GM18508 (cell line): Measurements from ENCODE around the gene AJAP1.

Experiments used
- ATAC-seq: cut with Tn5 transposase; IDR thresholded peaks from one replicate; pipeline ENCODE4 v1.9.1; 2021; ENCODE audit warnings: moderate number of reproducible peaks; ENCODE audit not compliant: insufficient read depth, unreplicated experiment

Gene AJAP1

DNA sequence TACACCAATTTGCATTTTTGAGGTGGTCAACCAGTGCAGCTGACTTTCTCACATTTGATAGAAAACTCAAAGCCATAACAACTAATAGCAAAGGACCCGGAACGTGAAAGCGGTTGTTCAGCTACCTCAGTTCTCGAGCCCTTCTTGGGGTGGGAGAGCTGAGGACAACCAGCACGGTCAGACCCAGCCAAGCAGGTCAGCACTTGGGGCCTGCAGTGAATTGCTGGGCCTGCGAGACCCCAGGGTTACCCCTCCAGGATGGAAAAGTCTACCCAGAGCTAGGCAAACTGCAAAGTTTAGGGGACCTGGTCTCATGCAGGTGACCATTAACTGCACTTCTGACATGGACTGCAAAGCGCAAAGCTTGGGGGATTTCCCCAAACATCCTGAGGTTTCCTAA, 23.8 kb upstream of the AJAP1 start:
- ATAC-seq, result no peak

GRCh38 chr1:4631321-4631720, 23.1 kb upstream of the AJAP1 start:
- no peak for ATAC-seq

- no peak for ATAC-seq
Measured at GRCh38 chr1:4633346-4633745, 21.1 kb upstream of the AJAP1 start.

- no peak for ATAC-seq
Measured at GRCh38 chr1:4634156-4634792, 20.1 kb upstream of the AJAP1 start.

DNA sequence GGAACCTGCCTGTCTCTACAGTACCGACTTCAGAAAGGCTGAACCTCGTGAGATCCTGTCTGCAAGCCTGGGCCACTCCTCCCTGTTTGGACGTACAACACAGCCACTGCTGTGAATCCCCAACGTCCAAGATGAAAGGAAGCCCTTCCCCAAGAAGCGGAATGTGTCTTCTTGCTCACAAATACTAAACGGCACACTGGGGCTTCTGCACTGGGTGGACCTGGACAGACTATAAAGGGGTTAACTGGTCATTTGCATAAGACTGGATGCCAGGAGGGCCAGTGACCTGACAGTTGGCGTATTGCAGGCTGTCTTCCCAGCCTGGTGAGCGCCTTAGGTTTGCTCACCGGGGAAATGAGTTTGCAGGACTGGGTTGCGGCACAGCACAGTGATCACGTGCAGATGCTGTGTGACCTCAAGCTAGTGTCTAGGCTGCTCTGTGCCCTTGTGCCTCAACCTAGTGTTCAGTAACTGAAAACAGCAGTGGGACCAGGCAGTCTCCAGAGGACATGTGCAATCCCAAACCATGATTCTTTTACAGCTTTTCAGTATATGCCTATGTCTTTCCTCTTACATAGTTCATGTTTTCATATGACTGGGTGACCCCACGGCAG, 19.5 kb upstream of the AJAP1 start:
- no peak for ATAC-seq

- no peak for ATAC-seq
Measured at GRCh38 chr1:4636186-4636585, 18.2 kb upstream of the AJAP1 start.

GRCh38 chr1:4636644-4637380, 17.6 kb upstream of the AJAP1 start:
- no peak for ATAC-seq

GRCh38 chr1:4637616-4638344, 16.6 kb upstream of the AJAP1 start:
- ATAC-seq, result no peak

DNA sequence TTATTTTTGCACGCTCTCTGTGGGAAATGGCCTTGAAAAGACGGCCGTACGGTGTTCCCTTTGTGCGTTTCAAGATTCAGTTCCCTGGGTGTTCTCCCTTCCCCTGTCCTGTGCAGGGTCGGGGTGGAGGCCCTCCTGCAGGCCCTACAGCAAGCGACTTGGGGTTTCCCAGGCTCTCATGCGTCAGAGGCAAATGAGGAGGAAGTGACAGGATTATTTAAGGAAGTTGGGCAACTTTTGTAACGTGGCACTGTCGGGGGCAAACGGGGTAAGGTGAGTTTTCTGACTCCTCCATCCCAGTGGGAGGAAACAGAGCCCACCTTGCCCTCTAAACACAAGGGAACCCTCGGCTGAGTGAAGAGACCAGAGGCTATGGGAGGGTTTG, 16.1 kb upstream of the AJAP1 start:
- ATAC-seq, result no peak

DNA sequence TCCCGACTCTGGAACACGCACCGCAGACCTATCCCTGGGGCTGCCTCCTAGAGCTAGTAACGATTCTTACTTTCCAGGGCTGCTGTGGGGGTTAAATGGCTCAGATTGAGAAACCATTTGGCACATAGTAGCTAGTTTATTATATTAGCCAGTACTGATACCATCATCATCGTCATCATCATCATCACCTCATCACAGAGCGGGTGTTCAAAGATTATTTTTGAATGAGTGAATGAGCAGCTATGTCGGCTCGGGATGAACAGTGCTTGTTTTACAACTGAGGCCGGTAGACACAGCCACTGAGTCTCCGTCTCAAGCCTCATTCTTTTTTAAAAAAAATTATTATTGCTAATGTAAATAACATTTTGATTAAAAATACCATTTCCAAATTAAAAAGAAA, 13.5 kb upstream of the AJAP1 start:
- no peak for ATAC-seq

GRCh38 chr1:4647391-4647790, 7.0 kb upstream of the AJAP1 start:
- ATAC-seq, result no peak

- ATAC-seq, result no peak
Measured at GRCh38 chr1:4648657-4649056, 5.8 kb upstream of the AJAP1 start.

- no peak for ATAC-seq
Measured at GRCh38 chr1:4650481-4650880, 3.9 kb upstream of the AJAP1 start.

- ATAC-seq, result no peak
Measured at GRCh38 chr1:4650981-4651380, 3.4 kb upstream of the AJAP1 start.

- no peak for ATAC-seq
Measured at GRCh38 chr1:4652631-4653327, 1.6 kb upstream of the AJAP1 start.

GRCh38 chr1:4653328-4653660, 1.1 kb upstream of the AJAP1 start:
- ATAC-seq, result no peak

DNA sequence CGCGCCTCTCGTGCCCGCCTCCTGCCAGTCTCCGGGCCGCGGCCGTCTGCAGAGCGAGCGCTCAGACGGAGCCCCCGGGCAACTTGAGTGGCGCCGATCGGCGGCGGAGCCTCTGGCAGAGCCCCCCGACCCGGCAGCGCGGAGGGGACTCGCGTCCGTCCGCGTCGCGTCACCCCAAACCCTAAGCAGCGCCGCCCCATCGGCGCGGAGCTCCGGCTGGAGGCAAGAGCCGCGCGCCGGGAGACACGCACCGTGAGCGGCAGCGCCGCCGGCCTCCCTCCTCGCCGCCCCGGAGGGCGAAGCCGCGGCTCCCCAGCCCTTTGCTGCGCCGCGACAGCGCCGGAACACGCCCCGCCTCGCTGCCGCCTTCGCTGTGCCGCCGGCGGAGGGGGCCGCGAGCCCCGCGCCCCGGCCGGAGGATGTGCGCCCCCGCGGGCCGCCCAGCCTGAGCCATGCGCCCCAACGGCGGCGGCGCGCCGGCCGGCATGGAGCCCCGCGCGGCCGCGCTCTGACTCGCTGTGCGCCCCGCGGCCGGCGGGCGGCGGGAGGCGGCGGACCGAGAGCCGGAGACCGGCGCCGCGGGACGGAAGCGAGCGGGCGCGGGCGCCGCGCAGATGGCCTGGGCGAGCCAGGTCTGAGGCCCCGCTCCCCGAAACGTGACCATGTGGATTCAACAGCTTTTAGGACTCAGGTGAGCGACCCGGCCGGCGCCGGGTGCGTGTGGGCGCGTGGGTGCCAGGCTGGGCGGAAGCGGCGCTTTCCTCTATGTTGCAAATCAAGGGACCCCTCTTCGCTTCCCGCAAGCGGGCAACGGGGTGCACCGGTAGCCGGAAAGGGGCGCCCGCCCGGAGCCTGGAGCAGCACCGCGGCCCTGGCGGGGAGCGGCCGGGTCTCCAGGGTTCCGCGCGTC, 610 bp downstream of the AJAP1 start:
- ATAC-seq, result no peak

GRCh38 chr1:4655674-4656532, 1.5 kb downstream of the AJAP1 start:
- ATAC-seq, result no peak
